Measurements from ENCODE around the gene KREMEN1. TPM values are rescaled to one million over a fixed set of nuclear protein-coding genes. Genes with fewer than 3 reads are reported as not detected.

Gene KREMEN1
- total and polyA plus RNA-seq, 2 experiments from 2014 or later, result 1.8 to 3.8 TPM

GRCh38 chr22:29133603-29134133, 60.8 kb downstream of the KREMEN1 start:
- Histone ChIP-seq H3F3A (replicated peaks; ENCODE audit: low read depth) (no peaks in the 10 kb centered on the region), H3K27ac (ENCODE audit: low read depth) (no peak overlapping the region), H3K4me3 (no peak overlapping the region), H3K36me3 (ENCODE audit: insufficient read depth) (no peaks in the 10 kb centered on the region), H3K27me3 (ENCODE audit: insufficient read depth) (no peaks in the 10 kb centered on the region), H3K4me2 (no peak overlapping the region), H4K20me1 (replicated peaks; ENCODE audit: insufficient read depth) (no peaks in the 10 kb centered on the region), H2AFZ (no peak overlapping the region), H3K79me2 (replicated peaks; ENCODE audit: insufficient read depth) (no peaks in the 10 kb centered on the region), H3K9me2 (ENCODE audit: insufficient read depth) (no peaks in the 10 kb centered on the region; the same call in 1 of the 2 replicates), H3K4me1 (ENCODE audit: insufficient read depth) (no peaks in the 10 kb centered on the region)
- peaks cover 4% of the 10 kb centered on the region for H3K27me3 Mint-ChIP-seq (ENCODE audit: insufficient read depth, low read depth, poor library complexity)
- DNase-seq (ENCODE audit: low spot score), result no peak
- no peak for TF ChIP-seq POLR2AphosphoS5 (IDR thresholded peaks at IDR 0.05; ENCODE audit: low read depth)
- TF ChIP-seq ZNF462 (CRISPR knock-in tag; IDR thresholded peaks at IDR 0.05), result no peak
- no peak for TF ChIP-seq JUNB (IDR thresholded peaks at IDR 0.05; ENCODE audit: unreplicated experiment)
- TF ChIP-seq ZNF331 (CRISPR knock-in tag; IDR thresholded peaks at IDR 0.05; ENCODE audit: low read depth), result no peak
- no peak for TF ChIP-seq ZNF114 (CRISPR knock-in tag; IDR thresholded peaks at IDR 0.05)
- no peak for TF ChIP-seq REST (IDR thresholded peaks at IDR 0.05; ENCODE audit: unreplicated experiment)
- H3K36me3 Mint-ChIP-seq (ENCODE audit: low read depth), result peaks cover 4% of the 10 kb centered on the region; the same call in 2 of the 3 replicates
- no peak overlapping the region for H3K4me3 Mint-ChIP-seq
- no peak overlapping the region for H3K27ac Mint-ChIP-seq
- no peak for ATAC-seq
- H3K4me1 Mint-ChIP-seq, result no peaks in the 10 kb centered on the region
- peaks cover 2% of the 10 kb centered on the region; the same call in 1 of the 3 replicates for H3K9me3 Mint-ChIP-seq
